ENCODE measurements around the gene LGALS13. TPM values are rescaled to one million over a fixed set of nuclear protein-coding genes. Genes with fewer than 3 reads are reported as not detected.

LGALS13 gene
- total and polyA plus RNA-seq, 2 of the 8 experiments (the other 6 are each of a cell fraction or from before 2014, with no cell fraction given), result not detected

GRCh38 chr19:39558624-39559117 lies 43.7 kb upstream of the LGALS13 start:
- DNase-seq (ENCODE audit: low read depth in 1 of 2, low spot score in 2 of 2) (no peak), FAIRE-seq (no peak)
- Histone ChIP-seq H3K14ac (ENCODE audit: insufficient read length) (no peak overlapping the region), H2BK20ac (ENCODE audit: low read length) (no peak overlapping the region), H3K23ac (ENCODE audit: insufficient read length) (no peak overlapping the region), H3K79me1 (ENCODE audit: low read depth, low read length) (no peaks in the 10 kb centered on the region), H2AFZ (ENCODE audit: low read length) (no peak overlapping the region), H3K18ac (ENCODE audit: extremely low read depth, low read length) (no peak overlapping the region), H3K9ac (replicated peaks in 1 of 4; ENCODE audit: extremely low read depth in 1 of 4, low read depth in 3 of 4, low read length in 3 of 4) (no peak overlapping the region), H3K4me2 (ENCODE audit: insufficient read depth in 1 of 2, low read depth in 2 of 2, low read length in 2 of 2) (no peak overlapping the region), H2BK12ac (ENCODE audit: low read depth, low read length) (no peak overlapping the region), H3K4me3 (ENCODE audit: extremely low read depth in 1 of 4, insufficient read depth in 2 of 4, low read depth in 3 of 4, low read length in 4 of 4) (no peak overlapping the region), H2BK15ac (ENCODE audit: low read length) (no peak overlapping the region), H2AK5ac (ENCODE audit: low read depth, low read length) (no peak overlapping the region), H3K4me1 (replicated peaks in 1 of 4; ENCODE audit: control insufficient read depth in 3 of 4, insufficient read depth in 4 of 4, low read length in 3 of 4) (no peaks in the 10 kb centered on the region), H3K27ac (ENCODE audit: low read depth, low read length) (no peak overlapping the region), H2BK5ac (ENCODE audit: low read depth, low read length) (no peak overlapping the region), H4K91ac (replicated peaks; ENCODE audit: insufficient read length, low read length) (no peak overlapping the region), H4K8ac (ENCODE audit: extremely low read depth, insufficient read depth, low read length) (no peak overlapping the region), H3K4ac (replicated peaks; ENCODE audit: insufficient read length, low read depth, low read length) (no peak overlapping the region), H3K56ac (replicated peaks; ENCODE audit: insufficient read length, low read depth, low read length) (no peak overlapping the region), H3K79me2 (ENCODE audit: control insufficient read depth in 1 of 2, insufficient read depth in 2 of 2, low read length in 2 of 2) (no peaks in the 10 kb centered on the region), H3K9me3 (ENCODE audit: insufficient read depth in 2 of 2, low read depth in 1 of 2, low read length in 1 of 2) (no peaks in the 10 kb centered on the region), H3K23me2 (ENCODE audit: low read depth, low read length) (no peaks in the 10 kb centered on the region), H4K20me1 (replicated peaks in 1 of 2; ENCODE audit: control insufficient read depth in 1 of 2, insufficient read depth in 2 of 2, low read length in 2 of 2) (no peaks in the 10 kb centered on the region), H2BK120ac (replicated peaks; ENCODE audit: low read depth, low read length) (no peak overlapping the region), H3K27me3 (replicated peaks in 1 of 4; ENCODE audit: control insufficient read depth in 3 of 4, extremely low read depth in 1 of 4, insufficient read depth in 3 of 4, low read length in 3 of 4) (no peaks in the 10 kb centered on the region; a peak in 1 of 7 replicates), H3K36me3 (ENCODE audit: control insufficient read depth in 2 of 4, insufficient read depth in 4 of 4, low read length in 3 of 4) (no peaks in the 10 kb centered on the region), H4K5ac (ENCODE audit: insufficient read length, low read depth, low read length) (no peak overlapping the region)
- POLR2A ChIA-PET (ENCODE audit: partially characterized antibody), result no interaction called here
- CTCF ChIA-PET (ENCODE audit: partially characterized antibody), result interaction anchor here (4.8 kb wide), 1 partner anchor 115 kb away, joined by 27 read pairs; no protein-coding TSS in a partner anchor
- no peak for TF ChIP-seq TCF12 (IDR thresholded peaks at IDR 0.05; ENCODE audit: low read depth, low read length)
- no peak for TF ChIP-seq TAF1 (IDR thresholded peaks at IDR 0.05; ENCODE audit: low read depth, low read length)
- TF ChIP-seq SRF (IDR thresholded peaks at IDR 0.05; ENCODE audit: low read depth, low read length), result no peak
- no peak for TF ChIP-seq TAF7 (optimal IDR thresholded peaks at IDR 0.05; ENCODE audit: borderline replicate concordance, low read depth, low read length)
- TF ChIP-seq GABPA (IDR thresholded peaks at IDR 0.05; ENCODE audit: borderline replicate concordance, insufficient read depth, low read length), result no peak
- no peak for TF ChIP-seq RAD21 (IDR thresholded peaks at IDR 0.05 in 1 of 2, conservative IDR thresholded peaks at IDR 0.05 in 1 of 2; ENCODE audit: low read depth in 2 of 2, low read length in 2 of 2)
- TF ChIP-seq EP300 (IDR thresholded peaks at IDR 0.05; ENCODE audit: borderline replicate concordance in 1 of 2, low read depth in 2 of 2, low read length in 2 of 2), result no peak
- 87% methylated on average over 6 of the region's 6 CpGs; no CpG with 5 or more reads in 1 of the 2 experiments for WGBS, 2 experiments (ENCODE audit: extremely low coverage in 1 of 2, insufficient coverage in 1 of 2, insufficient read length in 1 of 2, insufficient replicate concordance in 2 of 2, low coverage in 1 of 2, low lambda C conversion rate in 2 of 2, missing lambda C conversion rate in 1 of 2)

Data from H1 (cell line).